HG02852 (cell line): ENCODE data around the gene PHF3.

Experiments used
- ATAC-seq: cut with Tn5 transposase; IDR thresholded peaks from one replicate; pipeline ENCODE4 v1.9.1; 2021; ENCODE audit warnings: mild to moderate bottlenecking, moderate library complexity; ENCODE audit not compliant: unreplicated experiment

Gene PHF3

GRCh38 chr6:63635588-63636517, at the start of gene PHF3:
Gene PHF3, plus strand, starts transcription at chr6:63635802. Its CDS starts 10,750 bp downstream, at chr6:63646552.
- ATAC-seq = peak; percentile 82

DNA sequence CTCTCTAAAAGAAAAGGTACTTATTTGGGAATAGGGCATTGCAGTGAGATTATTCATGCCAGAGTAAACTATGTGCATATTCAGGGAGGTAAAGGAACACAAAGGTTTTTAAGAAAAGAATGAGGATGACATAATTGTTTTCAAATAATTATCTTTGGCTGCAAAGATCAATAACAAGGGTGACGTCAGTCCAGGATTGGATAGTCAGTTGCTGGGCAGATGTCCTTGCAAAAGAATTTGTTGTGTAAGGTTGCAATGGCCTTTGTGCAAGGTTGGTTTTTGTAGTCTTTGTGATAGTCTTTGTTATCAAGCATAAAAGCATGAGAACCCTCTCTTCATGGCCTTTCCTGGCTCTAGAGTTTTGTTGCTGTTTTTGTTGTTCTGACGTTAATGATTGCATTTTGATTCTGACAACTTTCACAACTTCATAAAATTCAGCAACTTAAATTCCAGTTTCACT, 45.6 kb upstream of the PHF3 start:
- no peak for ATAC-seq

DNA sequence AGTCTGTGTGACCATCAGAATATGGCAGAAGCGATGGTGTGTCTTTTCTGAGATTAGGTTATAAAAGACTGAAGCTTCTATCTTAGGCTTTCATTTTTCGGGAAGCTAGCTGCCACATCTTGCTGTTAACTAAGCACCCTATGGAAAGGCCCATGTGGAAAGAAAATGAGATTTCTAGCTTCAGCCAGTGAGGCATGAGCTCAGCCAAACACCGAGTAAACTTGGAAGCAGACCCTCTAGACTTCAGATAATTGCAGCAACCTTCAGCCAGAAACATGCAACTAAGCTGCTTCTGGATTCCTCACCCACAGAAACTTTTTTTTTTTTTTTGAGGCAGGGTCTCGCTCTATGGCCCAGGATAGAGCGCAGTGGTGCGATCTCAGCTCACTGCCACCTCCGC, 42.7 kb upstream of the PHF3 start:
- no peak for ATAC-seq

DNA sequence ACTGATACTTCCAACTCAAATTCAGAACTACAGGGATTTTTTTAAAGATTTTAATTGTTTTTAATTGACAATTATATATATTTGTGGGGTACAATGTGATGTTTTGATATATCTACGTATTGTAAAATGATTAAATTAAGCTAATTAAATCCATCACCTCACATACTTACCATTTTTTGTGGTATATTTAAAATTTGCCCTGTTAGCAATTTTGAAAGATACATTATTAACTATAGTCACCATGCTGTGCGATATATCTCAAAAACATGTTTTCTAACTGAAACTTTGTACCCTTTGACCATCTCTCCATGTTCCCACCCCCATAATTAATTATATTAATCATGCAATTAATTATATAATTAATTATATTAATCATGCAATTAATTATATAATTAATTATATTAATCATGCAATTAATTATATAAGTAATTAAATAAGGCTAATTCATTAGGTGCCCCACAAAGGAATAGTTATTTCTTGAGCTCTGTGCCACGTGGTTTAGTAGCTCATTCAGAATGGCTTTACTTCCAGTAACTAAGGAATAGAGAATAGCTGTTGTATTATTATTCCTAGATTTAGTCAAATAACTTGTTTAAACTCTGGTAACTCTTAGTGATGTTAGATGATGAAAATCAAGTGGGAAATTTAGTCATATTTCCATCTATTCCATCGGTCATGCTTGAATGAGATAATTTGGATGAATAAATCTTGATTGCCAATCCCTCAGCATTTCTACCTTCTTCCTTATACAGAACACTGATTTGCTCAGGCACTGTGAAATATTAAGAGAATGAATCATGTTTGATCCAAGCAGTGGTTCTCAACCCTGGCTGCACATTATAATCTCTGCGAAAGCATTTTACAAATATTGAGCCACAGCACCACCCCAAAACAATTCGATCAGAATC, 38.2 kb upstream of the PHF3 start:
- no peak for ATAC-seq

- ATAC-seq = peak; percentile 99
Observed at GRCh38 chr6:63598049-63599036, 37.3 kb upstream of the PHF3 start.

DNA sequence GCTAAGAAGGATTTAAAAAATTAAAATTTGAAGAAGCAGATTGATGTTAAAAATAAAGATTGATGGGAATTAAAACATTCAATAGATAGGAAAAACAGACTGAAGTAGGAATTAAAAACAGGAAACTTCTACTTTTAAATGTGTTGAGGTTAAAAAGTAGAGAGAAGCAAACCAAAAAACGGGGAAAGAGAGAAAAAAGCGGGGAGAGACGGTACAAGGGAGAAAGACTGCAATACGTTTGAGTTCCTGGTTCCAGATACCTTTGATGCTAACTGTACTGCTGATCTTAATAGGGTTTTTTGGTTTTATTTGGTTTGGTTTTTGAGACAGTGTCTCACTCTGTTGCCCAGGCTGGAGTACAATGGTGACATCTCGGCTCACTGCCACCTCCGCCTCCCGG, 36.4 kb upstream of the PHF3 start:
- no peak for ATAC-seq

GRCh38 chr6:63600136-63600535, 35.5 kb upstream of the PHF3 start:
- no peak for ATAC-seq

DNA sequence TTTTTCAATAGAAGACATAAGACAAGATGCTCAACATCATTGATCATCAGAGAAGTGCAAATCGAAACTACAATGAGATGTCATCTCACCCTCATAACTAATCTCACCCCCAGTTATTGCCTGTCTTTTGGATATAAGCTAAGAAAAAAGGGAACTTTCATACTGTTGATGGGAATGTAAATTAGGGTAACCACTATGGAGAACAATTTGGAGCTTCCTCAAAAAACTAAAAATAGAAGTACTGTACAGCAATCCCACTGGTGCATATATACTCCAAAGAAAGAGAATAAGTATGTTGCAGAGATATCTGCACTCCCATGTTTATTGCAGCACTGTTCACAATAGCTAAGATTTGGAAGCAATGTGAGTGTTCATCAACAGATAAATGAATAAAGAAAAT, 26.4 kb upstream of the PHF3 start:
- ATAC-seq = no peak

- no peak for ATAC-seq
Observed at GRCh38 chr6:63610944-63611343, 24.7 kb upstream of the PHF3 start.

DNA sequence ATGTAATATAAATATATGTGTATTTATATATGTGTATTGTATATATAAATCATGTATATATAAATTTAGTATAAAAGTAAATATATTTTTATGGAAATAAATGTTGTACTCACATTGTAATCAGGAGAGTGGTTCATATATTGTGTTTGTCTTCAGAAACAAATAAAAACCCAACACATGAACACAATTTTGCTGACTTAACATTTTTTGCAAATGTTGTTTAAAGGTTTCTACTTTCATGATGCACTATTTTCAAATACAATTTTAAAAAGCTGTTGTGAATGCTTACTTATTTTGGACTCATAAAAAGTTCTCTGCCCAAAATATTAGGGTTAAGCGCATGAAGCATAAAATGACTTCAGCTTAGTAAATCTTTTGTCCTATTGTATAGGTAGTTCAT, 24.0 kb upstream of the PHF3 start:
- ATAC-seq = no peak

DNA sequence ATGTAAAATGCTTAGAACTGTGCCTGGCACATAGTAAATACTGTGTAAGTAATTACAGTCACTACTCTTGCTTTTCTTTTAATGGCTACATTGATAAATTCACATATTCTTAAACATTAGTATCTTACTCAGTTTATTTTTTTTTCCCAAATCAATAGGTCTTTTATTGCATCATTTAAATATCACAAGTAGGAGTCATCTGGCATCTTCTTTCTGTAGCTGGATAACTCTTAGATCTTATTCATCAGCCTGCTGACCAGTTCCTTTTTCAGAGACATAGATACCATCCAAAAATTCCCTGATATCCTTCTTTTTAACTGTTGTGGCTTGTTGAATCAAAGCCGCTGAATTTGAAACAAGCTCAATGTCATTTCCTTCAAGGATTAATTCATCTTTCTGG, 20.0 kb upstream of the PHF3 start:
- no peak for ATAC-seq

GRCh38 chr6:63624091-63624490, 11.5 kb upstream of the PHF3 start:
- no peak for ATAC-seq

DNA sequence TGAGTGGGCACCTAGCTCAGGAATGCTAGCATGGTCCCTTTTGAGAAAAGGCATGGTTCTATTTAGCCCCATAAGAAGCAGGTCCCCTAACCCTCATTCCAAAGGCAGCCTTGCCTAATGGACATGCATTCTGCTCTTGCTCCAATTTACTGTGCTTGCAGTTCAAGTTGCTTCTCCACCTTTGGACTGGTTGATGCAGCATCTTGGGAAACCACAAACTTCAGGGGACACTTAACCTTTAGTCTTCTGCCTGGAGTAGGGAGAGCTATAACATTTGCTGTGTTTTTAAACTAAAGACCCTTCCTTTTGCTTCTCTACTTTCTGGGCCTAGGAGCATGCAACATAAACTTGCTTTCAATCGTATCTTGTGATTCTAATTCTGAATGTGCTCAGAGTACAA, 5.1 kb upstream of the PHF3 start:
- ATAC-seq = no peak

- ATAC-seq = no peak
Observed at GRCh38 chr6:63634630-63635029, 972 bp upstream of the PHF3 start.

GRCh38 chr6:63635215-63635587, 401 bp upstream of the PHF3 start:
- ATAC-seq = peak; percentile 29

- peak; percentile 12 for ATAC-seq
Observed at GRCh38 chr6:63636518-63637021, 968 bp downstream of the PHF3 start.

GRCh38 chr6:63637865-63638445, 2.4 kb downstream of the PHF3 start:
- no peak for ATAC-seq

DNA sequence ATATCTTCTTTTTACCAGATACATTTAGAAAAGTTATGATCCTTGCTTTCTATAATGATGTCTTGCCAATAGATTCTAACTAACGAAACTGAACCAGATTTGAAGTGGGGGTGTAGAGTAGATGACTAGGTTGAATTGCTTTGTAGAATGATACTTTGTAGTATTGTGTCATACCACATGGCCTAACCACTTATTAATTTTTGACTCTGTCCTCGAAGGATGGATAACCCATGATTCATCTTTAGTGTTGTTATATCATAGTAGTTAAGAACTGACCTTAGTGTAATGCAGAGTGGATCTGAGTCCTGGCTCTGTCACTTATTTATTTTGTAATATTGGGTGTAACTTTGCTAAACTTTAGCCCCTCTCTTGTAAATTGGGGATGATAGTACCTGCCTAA, 4.5 kb downstream of the PHF3 start:
- ATAC-seq = no peak

GRCh38 chr6:63643862-63644261, 8.3 kb downstream of the PHF3 start:
- no peak for ATAC-seq
